Activated CD4-positive, CD25-positive, alpha-beta regulatory T cell treated with anti-CD3 and anti-CD28 coated beads, Interleukin-2, amount 50 U/mL, for 72 hours (primary cell): ENCODE data around the gene LRRC75B.
"Not testable (repeated sequence)": the region's sequence is repeated elsewhere in the genome, so short reads cannot be mapped to it uniquely, and the experiment has no call there.

ENCODE experiments used
- DNase-seq: peaks from one replicate; pipeline ENCODE4 v3.0.0; 2021

LRRC75B gene

GRCh38 chr22:24592851-24593558 lies at the start of gene LRRC75B:
Gene LRRC75B, minus strand, starts transcription at chr22:24593073. Its CDS starts 34 bp downstream, at chr22:24593039.
- no peak for DNase-seq

- DNase-seq = not testable (repeated sequence)
Measured at GRCh38 chr22:24642307-24642706, 49.4 kb upstream of the LRRC75B start.

- not testable (repeated sequence) for DNase-seq
Measured at GRCh38 chr22:24636513-24636912, 43.6 kb upstream of the LRRC75B start.

GRCh38 chr22:24634776-24635389 lies 42.0 kb upstream of the LRRC75B start:
- DNase-seq = not testable (repeated sequence)

- not testable (repeated sequence) for DNase-seq
Measured at GRCh38 chr22:24633231-24634023, 40.6 kb upstream of the LRRC75B start.

GRCh38 chr22:24632642-24633041 lies 39.8 kb upstream of the LRRC75B start:
- not testable (repeated sequence) for DNase-seq

- not testable (repeated sequence) for DNase-seq
Measured at GRCh38 chr22:24631430-24632122, 38.7 kb upstream of the LRRC75B start.

GRCh38 chr22:24630812-24631427 lies 38.0 kb upstream of the LRRC75B start:
- DNase-seq = not testable (repeated sequence)

- DNase-seq = peak; percentile 36
Measured at GRCh38 chr22:24629069-24629468, 36.2 kb upstream of the LRRC75B start.

GRCh38 chr22:24627911-24628310 lies 35.0 kb upstream of the LRRC75B start:
- DNase-seq = not testable (repeated sequence)

- DNase-seq = not testable (repeated sequence)
Measured at GRCh38 chr22:24622596-24622995, 29.7 kb upstream of the LRRC75B start.

- not testable (repeated sequence) for DNase-seq
Measured at GRCh38 chr22:24621244-24621643, 28.4 kb upstream of the LRRC75B start.

GRCh38 chr22:24614794-24615193 lies 21.9 kb upstream of the LRRC75B start:
- DNase-seq = not testable (repeated sequence)

GRCh38 chr22:24609888-24610287 lies 17.0 kb upstream of the LRRC75B start:
- DNase-seq = not testable (repeated sequence)

- not testable (repeated sequence) for DNase-seq
Measured at GRCh38 chr22:24608327-24608726, 15.5 kb upstream of the LRRC75B start.

GRCh38 chr22:24607429-24607983 lies 14.6 kb upstream of the LRRC75B start:
- DNase-seq = peak; percentile 66

GRCh38 chr22:24606340-24606739 lies 13.5 kb upstream of the LRRC75B start:
- DNase-seq = not testable (repeated sequence)

GRCh38 chr22:24603770-24604629 lies 11.1 kb upstream of the LRRC75B start:
- not testable (repeated sequence) for DNase-seq

- DNase-seq = not testable (repeated sequence)
Measured at GRCh38 chr22:24602847-24603769, 10.2 kb upstream of the LRRC75B start, which contains the start of gene GGT1. Gene GGT1, plus strand, starts transcription at chr22:24603193. Its CDS starts 7,889 bp downstream, at chr22:24611082.
